ENCODE data around the gene PIEZO1.

PIEZO1 gene

DNA sequence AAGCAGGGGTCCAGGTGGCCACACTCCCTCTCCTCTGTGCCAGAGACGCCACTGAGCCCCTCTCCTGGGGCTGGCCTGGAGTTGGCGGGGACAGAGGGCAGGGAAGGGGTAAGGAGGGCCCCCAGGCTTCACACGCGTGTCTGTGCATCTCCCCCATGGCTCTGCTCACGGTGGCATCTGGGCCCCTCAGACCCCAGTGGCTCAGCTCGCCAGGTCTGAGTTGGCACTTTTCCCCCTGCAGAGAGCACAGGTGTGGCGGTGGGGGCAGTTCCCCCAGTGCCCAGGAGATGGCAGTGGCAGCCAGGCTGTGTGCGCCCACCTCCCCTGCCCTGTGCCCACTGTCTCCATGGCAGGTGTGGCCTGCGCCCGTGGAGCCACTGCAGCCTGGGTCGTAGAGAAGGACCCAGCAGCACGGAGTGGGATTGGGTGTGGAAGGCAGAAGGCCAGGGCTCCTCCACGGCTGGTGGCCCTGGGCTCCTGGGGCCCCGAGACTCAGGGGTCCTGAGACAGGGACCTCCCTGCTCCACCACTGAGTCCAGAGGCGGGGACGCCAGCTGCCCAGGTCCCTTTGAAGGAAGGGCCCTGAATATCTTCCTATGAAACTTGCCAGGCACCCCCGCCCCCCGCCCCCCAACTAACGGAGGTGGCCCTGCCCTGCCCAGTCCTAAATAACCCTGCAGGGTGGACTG is 31.0 kb upstream of the PIEZO1 start:
- peak; percentile 11 for DNase-seq

DNA sequence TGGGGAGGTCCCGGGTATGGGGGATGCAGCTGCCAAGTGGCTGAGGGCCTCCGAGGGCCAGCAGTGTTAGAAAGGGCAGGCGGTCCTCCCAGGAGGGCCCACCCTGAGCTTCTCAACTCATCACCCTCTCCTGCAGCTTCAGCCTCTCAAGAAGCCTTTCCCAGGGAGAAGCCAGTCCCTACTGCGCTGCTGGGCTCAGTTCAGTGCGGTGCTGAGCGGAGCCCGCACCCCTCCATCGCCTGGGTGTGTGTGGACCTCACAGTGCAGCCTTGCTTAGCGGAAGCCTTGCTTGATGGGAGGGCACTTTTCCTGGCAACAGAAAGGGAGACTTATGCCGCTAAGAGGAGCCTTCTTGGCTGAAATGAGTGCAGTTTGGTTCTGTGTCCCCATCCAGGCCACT is 30.2 kb upstream of the PIEZO1 start:
- DNase-seq: no peak

DNA sequence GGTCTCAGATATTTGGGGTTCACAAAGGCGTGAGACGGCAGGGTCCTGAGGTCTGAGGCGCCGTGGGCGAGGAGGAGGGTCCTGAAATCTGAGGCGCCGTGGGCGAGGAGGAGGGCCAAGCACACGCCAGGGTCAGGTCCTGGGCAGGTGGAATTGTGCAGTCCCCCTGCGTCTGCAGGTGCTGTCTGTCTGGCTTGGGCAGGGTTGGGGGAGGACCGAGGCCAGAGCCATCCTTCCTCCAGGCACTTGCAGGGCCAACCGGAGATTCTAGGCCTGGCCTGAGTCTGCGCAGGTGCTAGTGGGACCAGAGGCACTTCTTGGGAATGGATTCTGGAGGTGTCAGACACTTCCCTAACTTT is 29.1 kb upstream of the PIEZO1 start:
- no peak for DNase-seq

GRCh38 chr16:88813269-88814143 is 28.5 kb upstream of the PIEZO1 start:
- DNase-seq: no peak

DNA sequence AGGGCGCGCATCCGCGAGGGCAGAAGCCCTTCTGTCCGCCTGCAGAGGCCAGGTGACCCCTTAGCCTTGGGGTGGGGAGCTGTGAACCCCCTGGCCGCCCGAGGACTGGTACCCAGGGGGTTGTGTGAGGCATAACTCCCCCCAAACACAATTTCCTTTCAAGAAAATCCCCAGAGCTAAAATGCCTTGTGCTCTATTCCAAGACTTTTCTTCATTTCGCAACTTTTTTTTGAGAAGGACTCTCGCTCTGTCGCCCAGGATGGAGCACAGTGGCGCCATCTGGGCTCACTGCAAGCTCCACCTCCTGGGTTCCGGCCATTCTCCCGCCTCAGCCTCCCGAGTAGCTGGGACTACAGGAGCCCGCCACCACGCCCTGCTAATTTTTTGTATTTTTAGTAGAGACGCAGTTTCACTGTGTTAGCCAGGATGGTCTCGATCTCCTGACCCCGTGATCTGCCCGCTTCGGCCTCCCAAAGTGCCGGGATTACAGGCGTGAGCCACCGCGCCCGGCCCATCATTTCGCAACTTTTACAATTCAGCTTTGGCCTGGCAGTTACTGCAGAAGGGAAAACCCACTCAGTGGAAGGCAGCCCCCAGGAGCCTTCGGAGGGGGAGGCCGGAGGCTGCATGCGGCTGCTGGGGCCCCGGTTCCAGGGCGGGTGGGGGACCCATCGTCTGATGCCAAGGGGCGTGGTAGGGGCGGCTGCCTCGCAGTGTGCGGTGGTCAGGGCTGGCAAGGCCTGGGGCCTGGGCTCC is 27.7 kb upstream of the PIEZO1 start:
- no peak for DNase-seq

GRCh38 chr16:88811769-88812512 is 26.9 kb upstream of the PIEZO1 start, which contains the start of gene APRT:
Gene APRT (minus strand): TSS chr16:88811928. CDS start chr16:88811899, 29 bp downstream.
- peak; percentile 44 for DNase-seq

DNA sequence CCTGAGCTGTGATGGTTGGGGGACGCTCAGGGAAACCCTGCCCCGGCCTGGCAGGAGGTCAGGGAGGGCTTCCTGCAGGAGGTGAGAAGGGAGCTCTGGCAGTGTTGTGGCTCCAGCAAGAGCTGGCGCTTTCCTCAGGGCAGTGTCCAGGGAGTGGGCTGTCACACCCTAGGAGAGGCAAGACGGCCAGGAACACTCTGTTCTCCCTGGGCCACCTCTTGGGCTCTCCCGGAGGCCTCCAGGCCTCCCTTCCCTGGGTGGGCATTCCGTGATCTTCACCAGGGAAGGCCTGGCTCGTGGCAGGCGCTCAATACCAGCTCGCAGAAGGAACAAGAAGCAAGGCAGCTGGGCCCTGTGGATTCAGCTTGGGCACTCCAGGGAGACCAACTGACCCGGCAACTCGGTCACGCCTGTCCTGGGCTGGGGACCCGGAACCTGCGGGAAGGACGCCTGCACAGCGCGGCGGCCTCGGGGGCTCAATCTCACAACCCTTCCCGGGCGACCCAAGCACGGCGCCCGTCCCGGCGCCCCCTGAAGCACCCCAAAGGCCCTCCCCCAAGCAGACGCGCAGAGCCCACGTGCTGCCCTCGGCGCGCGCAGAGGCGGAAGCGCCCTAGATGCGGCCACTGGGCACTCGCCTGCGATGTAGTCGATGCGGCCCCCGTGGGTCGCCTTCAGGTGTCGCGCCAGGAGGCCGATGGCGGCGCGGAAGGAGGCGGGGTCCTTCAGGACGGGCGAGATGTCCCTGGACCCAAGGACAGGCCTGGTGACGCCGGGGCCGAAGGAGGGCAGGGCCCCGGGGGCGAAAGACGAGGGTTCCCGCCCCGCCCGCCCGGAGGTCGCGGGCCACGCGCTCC is 26.1 kb upstream of the PIEZO1 start:
- no peak for DNase-seq

GRCh38 chr16:88810166-88810911 is 25.3 kb upstream of the PIEZO1 start:
- no peak for DNase-seq

DNA sequence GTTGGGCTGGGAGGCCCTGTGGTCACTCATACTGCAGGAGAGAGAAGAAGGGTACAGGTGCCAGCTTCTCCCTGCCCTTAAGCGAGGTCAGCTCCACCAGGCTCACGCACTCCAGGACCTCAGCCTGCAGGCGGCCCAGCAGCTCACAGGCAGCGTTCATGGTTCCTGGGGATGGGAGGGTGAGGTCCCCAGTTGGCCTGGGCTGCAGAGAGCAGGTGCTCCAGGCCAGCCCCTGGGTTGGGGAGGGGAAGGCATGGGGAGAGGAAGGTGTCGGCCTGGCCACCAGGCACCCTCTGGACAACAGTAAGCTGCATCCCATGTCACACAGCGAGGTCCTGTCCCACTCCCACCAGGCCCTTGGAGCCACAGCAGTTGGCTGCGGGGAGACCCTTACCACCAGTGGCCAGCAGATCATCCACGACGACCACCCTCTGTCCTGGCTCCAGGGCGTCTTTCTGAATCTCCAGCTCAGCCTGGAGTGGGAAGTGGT is 24.7 kb upstream of the PIEZO1 start:
- no peak for DNase-seq

GRCh38 chr16:88809068-88809675 is 24.2 kb upstream of the PIEZO1 start:
- DNase-seq: no peak

DNA sequence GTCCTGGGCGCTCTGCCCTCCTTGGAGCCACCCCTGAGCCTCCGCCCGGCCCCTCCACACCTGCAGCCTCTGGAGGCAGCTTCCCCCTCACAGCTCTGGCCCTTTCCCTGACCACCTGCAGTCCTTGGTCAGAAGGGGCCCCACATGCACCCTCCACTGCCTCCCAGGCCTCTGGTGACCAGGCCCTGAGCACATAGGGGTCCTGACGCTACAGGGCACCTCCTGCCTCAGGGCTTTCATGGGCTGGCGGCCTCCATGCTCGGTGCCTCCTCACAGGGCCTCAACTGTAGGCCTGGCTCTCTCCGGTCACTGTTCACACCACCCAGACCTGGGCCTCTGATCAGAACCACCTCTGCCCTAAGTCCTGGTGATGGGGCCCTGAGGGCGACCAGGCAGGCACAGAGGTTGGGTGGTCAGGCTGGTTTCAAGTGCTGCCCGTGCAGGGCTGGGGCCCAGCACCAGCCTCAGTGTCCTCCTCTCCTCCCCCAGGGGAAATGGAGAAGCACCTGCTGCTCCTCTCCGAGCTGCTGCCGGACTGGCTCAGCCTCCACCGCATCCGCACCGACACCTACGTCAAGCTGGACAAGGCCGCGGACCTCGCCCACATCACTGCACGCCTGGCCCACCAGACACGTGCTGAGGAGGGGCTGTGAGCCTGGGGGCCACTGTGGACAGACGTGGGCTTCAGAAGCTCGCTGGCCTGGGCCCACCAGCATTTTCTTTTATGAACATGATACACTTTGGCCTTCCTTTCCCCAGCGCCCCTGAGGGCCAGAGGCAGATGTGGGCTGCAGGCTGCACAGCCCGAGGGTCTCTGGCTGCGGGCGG is 22.8 kb upstream of the PIEZO1 start:
- DNase-seq: no peak

DNA sequence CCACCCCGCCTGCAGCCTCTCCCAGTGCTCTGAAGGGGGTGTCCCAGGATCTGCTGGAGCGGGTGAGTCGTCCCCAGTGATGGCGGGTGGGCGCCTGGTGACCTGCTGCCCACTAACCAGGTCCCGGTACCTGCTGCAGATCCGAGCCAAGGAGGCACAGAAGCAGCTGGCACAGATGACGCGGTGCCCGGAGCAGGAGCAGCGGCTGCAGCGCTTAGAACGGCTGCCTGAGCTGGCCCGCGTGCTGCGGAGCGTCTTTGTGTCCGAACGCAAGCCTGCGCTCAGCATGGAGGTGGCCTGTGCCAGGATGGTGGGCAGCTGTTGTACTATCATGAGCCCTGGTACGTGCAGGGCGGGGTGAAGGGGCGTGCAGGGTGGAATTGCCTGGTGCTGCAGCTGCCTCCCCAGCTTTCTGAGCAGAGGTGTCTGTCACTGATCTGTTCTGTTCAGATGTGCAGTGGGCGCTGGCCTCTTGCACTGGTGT is 22.2 kb upstream of the PIEZO1 start:
- no peak for DNase-seq

GRCh38 chr16:88806491-88807111 is 21.6 kb upstream of the PIEZO1 start:
- DNase-seq: no peak

GRCh38 chr16:88805887-88806393 is 20.9 kb upstream of the PIEZO1 start:
- no peak for DNase-seq

GRCh38 chr16:88805340-88805715 is 20.3 kb upstream of the PIEZO1 start:
- no peak for DNase-seq

GRCh38 chr16:88804552-88805339 is 19.7 kb upstream of the PIEZO1 start:
- DNase-seq: no peak

DNA sequence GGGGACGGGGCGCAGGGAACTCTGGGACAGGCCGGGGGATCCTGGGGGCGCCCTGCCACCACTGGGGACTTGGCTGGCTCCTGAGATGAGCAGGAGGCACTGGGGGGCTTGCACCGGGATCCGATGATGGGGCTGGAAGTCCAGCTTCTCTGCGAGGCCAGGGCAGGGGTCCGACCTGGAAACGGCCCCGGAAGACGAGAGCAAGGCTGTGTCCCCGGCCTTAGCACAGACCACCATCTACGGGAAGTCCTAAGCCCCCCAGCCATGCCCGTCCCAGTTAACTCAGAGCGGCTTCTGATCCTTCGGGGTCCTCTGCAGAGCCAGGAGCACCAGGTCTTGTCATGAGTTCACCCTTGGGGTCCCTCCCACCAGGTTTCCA is 19.1 kb upstream of the PIEZO1 start:
- no peak for DNase-seq

All from NCI-H1417 treated with DMSO at 0.1 percent for 48 hours (cell line).